ENCODE data around the gene NRAP.

The NRAP gene

GRCh38 chr10:113639966-113640365 lies 23.9 kb downstream of the NRAP start:
- no peak for DNase-seq

- no peak for DNase-seq
Observed at GRCh38 chr10:113631684-113632367, 32.0 kb downstream of the NRAP start.

- DNase-seq: no peak
Observed at GRCh38 chr10:113630929-113631533, 32.8 kb downstream of the NRAP start.

- DNase-seq: no peak
Observed at GRCh38 chr10:113628607-113629153, 35.2 kb downstream of the NRAP start.

- DNase-seq: no peak
Observed at GRCh38 chr10:113627836-113628235, 36.0 kb downstream of the NRAP start.

GRCh38 chr10:113626809-113627355 lies 37.0 kb downstream of the NRAP start:
- DNase-seq: no peak

- DNase-seq: no peak
Observed at GRCh38 chr10:113625461-113626186, 38.2 kb downstream of the NRAP start.

GRCh38 chr10:113622831-113623230 lies 41.0 kb downstream of the NRAP start:
- DNase-seq: no peak

- DNase-seq: no peak
Observed at GRCh38 chr10:113621799-113622198, 42.0 kb downstream of the NRAP start.

GRCh38 chr10:113620936-113621335 lies 42.9 kb downstream of the NRAP start:
- DNase-seq: no peak

GRCh38 chr10:113620511-113620910 lies 43.3 kb downstream of the NRAP start:
- no peak for DNase-seq

GRCh38 chr10:113619401-113619800 lies 44.4 kb downstream of the NRAP start:
- no peak for DNase-seq

- DNase-seq: no peak
Observed at GRCh38 chr10:113618338-113618737, 45.5 kb downstream of the NRAP start.

GRCh38 chr10:113617086-113617485 lies 46.8 kb downstream of the NRAP start:
- DNase-seq: no peak

- DNase-seq: no peak
Observed at GRCh38 chr10:113616244-113617074, 47.4 kb downstream of the NRAP start.

GRCh38 chr10:113613977-113614690 lies 49.7 kb downstream of the NRAP start:
- no peak for DNase-seq

- DNase-seq: no peak
Observed at GRCh38 chr10:113613427-113613826, 50.4 kb downstream of the NRAP start.

GRCh38 chr10:113612154-113612553 lies 51.7 kb downstream of the NRAP start:
- no peak for DNase-seq

- DNase-seq: no peak
Observed at GRCh38 chr10:113610631-113611601, 52.9 kb downstream of the NRAP start.

- no peak for DNase-seq
Observed at GRCh38 chr10:113609704-113610108, 54.1 kb downstream of the NRAP start.

Data from NCI-H226 (cell line).